SK-N-SH (cell line): ENCODE measurements around the gene CARD8. TPM values are rescaled to one million over a fixed set of nuclear protein-coding genes. Genes with fewer than 3 reads are reported as not detected.
A peak's percentile ranks its signal among the peaks of the same experiment; 100 is the strongest.

ENCODE experiments used
- CTCF ChIA-PET: fragments of 300-600, 350-600 bp; formaldehyde crosslinking; extraction: SDS; loops from one replicate; lab custom pipeline; 2021; lab: Yijun Ruan, JAX
- POLR2A ChIA-PET: fragments of 350-600 bp; sonication (Branson Sonifier 250); formaldehyde crosslinking; extraction: SDS; loops from one replicate; lab custom pipeline; 2020; ENCODE audit warnings: antibody characterized with exemption, inconsistent platforms; lab: Yijun Ruan, JAX
- DNase-seq: peaks from one replicate; pipeline ENCODE4 v3.0.0; 2012
- H2AFZ ChIP-seq: fragments of 200-600 bp; sonication (generic); 2 replicates; pipeline ENCODE4 v1.8.1; 2016; ENCODE audit warnings: antibody characterized with exemption, mild to moderate bottlenecking, low read depth
- H3F3A ChIP-seq: fragments of 200-600 bp; sonication (generic); replicated peaks from 2 replicates; pipeline ENCODE3; 2016; ENCODE audit warnings: antibody characterized with exemption, mild to moderate bottlenecking; ENCODE audit not compliant: insufficient read depth
- H3K27ac ChIP-seq, 2 experiments: fragments of 200-500 bp in 1 of 2; fragments of 200-600 bp in 1 of 2; sonication (Bioruptor generic) in 1 of 2; sonication (generic), shearing (Covaris generic) in 1 of 2; 2 replicates each; pipeline versions ENCODE4 v1.5.1 to v1.6.1; 2014 to 2016; ENCODE audit warnings: low read depth in 2 of 2, inconsistent platforms in 1 of 2, low read length in 1 of 2, mild to moderate bottlenecking in 1 of 2, mixed read lengths in 1 of 2
- H3K27me3 ChIP-seq: fragments of 200-600 bp; sonication (generic), shearing (Covaris generic); 2 replicates; pipeline ENCODE4 v1.6.1; 2016; ENCODE audit warnings: mixed run types; ENCODE audit not compliant: insufficient read depth
- H3K36me3 ChIP-seq, 2 experiments: fragments of 200-500 bp in 1 of 2; fragments of 200-600 bp in 1 of 2; sonication (Bioruptor generic) in 1 of 2; sonication (generic) in 1 of 2; replicated peaks in 1 of 2; 2 replicates each; pipeline versions ENCODE3 to v1.5.1; 2014 to 2016; ENCODE audit warnings: low read length in 1 of 2, mild to moderate bottlenecking in 1 of 2; ENCODE audit not compliant: insufficient read depth in 2 of 2, control insufficient read depth in 1 of 2
- H3K4me1 ChIP-seq, 2 experiments: fragments of 200-500 bp in 1 of 2; fragments of 200-600 bp in 1 of 2; sonication (Bioruptor generic) in 1 of 2; sonication (generic), shearing (Covaris generic) in 1 of 2; 2 replicates each; pipeline versions ENCODE4 v1.5.1 to v1.6.1; 2014 to 2016; ENCODE audit warnings: low read depth in 1 of 2, low read length in 1 of 2, mixed run types in 1 of 2; ENCODE audit not compliant: insufficient read depth in 2 of 2, control insufficient read depth in 1 of 2
- H3K4me2 ChIP-seq: fragments of 200-600 bp; sonication (generic), shearing (Covaris generic); 2 replicates; pipeline ENCODE4 v1.6.1; 2017; ENCODE audit warnings: mixed run types
- H3K4me3 ChIP-seq, 2 experiments: fragments of 200-500 bp in 1 of 2; fragments of 200-600 bp in 1 of 2; sonication (Bioruptor generic) in 1 of 2; sonication (generic), shearing (Covaris generic) in 1 of 2; 2 replicates each; pipeline versions ENCODE4 v1.5.1 to v1.8.1; 2014 to 2016; ENCODE audit warnings: low read depth in 2 of 2, inconsistent platforms in 1 of 2, low read length in 1 of 2, mild to moderate bottlenecking in 1 of 2, mixed read lengths in 1 of 2, moderate library complexity in 1 of 2
- H3K79me2 ChIP-seq: fragments of 200-600 bp; sonication (generic); 2 replicates; pipeline ENCODE4 v1.8.1; 2017; ENCODE audit warnings: mild to moderate bottlenecking; ENCODE audit not compliant: insufficient read depth
- H3K9ac ChIP-seq: fragments of 200-600 bp; sonication (generic); 2 replicates; pipeline ENCODE4 v1.6.1; 2017; ENCODE audit warnings: mixed run types
- H3K9me2 ChIP-seq: fragments of 200-600 bp; sonication (generic); 2 replicates; pipeline ENCODE4 v1.6.1; 2017; ENCODE audit warnings: mixed run types
- H3K9me3 ChIP-seq: fragments of 200-600 bp; sonication (generic); 2 replicates; pipeline ENCODE4 v1.6.1; 2017; ENCODE audit warnings: mixed run types, mild to moderate bottlenecking, moderate library complexity
- H4K20me1 ChIP-seq: fragments of 200-600 bp; sonication (generic); 2 replicates; pipeline ENCODE4 v1.6.1; 2017; ENCODE audit warnings: mild to moderate bottlenecking, mixed run types; ENCODE audit not compliant: insufficient read depth
- EP300 ChIP-seq, 2 experiments: IDR thresholded peaks; 2 replicates each; pipeline versions ENCODE4 v1.4.0 to v1.6.1; 2012; ENCODE audit warnings: borderline replicate concordance in 1 of 2, low read depth in 1 of 2, low read length in 1 of 2
- IRF3 ChIP-seq: fragments of 150-350 bp; IDR thresholded peaks from 2 replicates; pipeline ENCODE4 v1.6.1; 2016; ENCODE audit warnings: mild to moderate bottlenecking, low read depth, low read length
- JUND ChIP-seq: IDR thresholded peaks from 2 replicates; pipeline ENCODE4 v1.4.0; 2012
- MAX ChIP-seq: IDR thresholded peaks from 2 replicates; pipeline ENCODE4 v1.4.0; 2012; ENCODE audit warnings: low read depth
- MEF2A ChIP-seq: IDR thresholded peaks from 2 replicates; pipeline ENCODE4 v1.4.0; 2012; ENCODE audit warnings: low read depth, borderline replicate concordance
- MXI1 ChIP-seq: IDR thresholded peaks from 2 replicates; pipeline ENCODE4 v1.6.1; 2012; ENCODE audit warnings: mild to moderate bottlenecking, low read depth, low read length, improper control_type of control experiment
- RAD21 ChIP-seq: IDR thresholded peaks from 2 replicates; pipeline ENCODE4 v1.6.1; 2012; ENCODE audit warnings: mild to moderate bottlenecking, low read length
- TCF12 ChIP-seq: IDR thresholded peaks from 2 replicates; pipeline ENCODE4 v1.4.0; 2012
- YY1 ChIP-seq: IDR thresholded peaks from 2 replicates; pipeline ENCODE4 v1.4.0; 2012; ENCODE audit warnings: low read depth, mild to moderate bottlenecking
- WGBS: methylation state at CpG from one replicate; pipeline ENCODE4 v1.1.6; 2017; ENCODE audit warnings: low lambda C conversion rate; 5-methylcytosine and 5-hydroxymethylcytosine counted together
- polyA plus RNA-seq, 3 experiments: library from polyadenylated mRNA; depleted of rRNA; stranded (reverse); fragments of >200 nt; gene quantifications; 2 replicates each; pipeline ENCODE4 v1.2.3, GENCODE V29; 2012
- TF ChIP-seq, protein P1 (sequence below): IDR thresholded peaks from 2 replicates; pipeline ENCODE4; 2012
- TF ChIP-seq, protein P2 (sequence below): fragments of 150-350 bp; IDR thresholded peaks from 2 replicates; pipeline ENCODE4 v1.6.1; 2017; ENCODE audit warnings: antibody characterized with exemption, low read length, low read depth, borderline replicate concordance
- TF ChIP-seq, protein P3 (sequence below): IDR thresholded peaks from 2 replicates; pipeline ENCODE4 v1.6.1; 2012; ENCODE audit warnings: mild to moderate bottlenecking, low read depth, low read length, moderate library complexity

Gene CARD8
- polyA plus RNA-seq, 1 of the 3 experiments (the other 2 are of a cell fraction): 16.4 TPM

GRCh38 chr19:48284896-48285295 lies 29.2 kb upstream of the CARD8 start:
- H3K9me3 ChIP-seq: no peaks in the 10 kb centered on the region
- no peak for TF ChIP-seq RAD21
- no peak for TF ChIP-seq JUND
- TF ChIP-seq, protein P1, sequence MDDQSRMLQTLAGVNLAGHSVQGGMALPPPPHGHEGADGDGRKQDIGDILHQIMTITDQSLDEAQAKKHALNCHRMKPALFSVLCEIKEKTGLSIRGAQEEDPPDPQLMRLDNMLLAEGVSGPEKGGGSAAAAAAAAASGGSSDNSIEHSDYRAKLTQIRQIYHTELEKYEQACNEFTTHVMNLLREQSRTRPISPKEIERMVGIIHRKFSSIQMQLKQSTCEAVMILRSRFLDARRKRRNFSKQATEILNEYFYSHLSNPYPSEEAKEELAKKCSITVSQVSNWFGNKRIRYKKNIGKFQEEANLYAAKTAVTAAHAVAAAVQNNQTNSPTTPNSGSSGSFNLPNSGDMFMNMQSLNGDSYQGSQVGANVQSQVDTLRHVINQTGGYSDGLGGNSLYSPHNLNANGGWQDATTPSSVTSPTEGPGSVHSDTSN: no peak
- TF ChIP-seq, protein P2, sequence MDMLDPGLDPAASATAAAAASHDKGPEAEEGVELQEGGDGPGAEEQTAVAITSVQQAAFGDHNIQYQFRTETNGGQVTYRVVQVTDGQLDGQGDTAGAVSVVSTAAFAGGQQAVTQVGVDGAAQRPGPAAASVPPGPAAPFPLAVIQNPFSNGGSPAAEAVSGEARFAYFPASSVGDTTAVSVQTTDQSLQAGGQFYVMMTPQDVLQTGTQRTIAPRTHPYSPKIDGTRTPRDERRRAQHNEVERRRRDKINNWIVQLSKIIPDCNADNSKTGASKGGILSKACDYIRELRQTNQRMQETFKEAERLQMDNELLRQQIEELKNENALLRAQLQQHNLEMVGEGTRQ: no peak
- TF ChIP-seq YY1: no peak
- no peak for TF ChIP-seq MEF2A
- TF ChIP-seq MAX: no peak
- TF ChIP-seq, protein P3, sequence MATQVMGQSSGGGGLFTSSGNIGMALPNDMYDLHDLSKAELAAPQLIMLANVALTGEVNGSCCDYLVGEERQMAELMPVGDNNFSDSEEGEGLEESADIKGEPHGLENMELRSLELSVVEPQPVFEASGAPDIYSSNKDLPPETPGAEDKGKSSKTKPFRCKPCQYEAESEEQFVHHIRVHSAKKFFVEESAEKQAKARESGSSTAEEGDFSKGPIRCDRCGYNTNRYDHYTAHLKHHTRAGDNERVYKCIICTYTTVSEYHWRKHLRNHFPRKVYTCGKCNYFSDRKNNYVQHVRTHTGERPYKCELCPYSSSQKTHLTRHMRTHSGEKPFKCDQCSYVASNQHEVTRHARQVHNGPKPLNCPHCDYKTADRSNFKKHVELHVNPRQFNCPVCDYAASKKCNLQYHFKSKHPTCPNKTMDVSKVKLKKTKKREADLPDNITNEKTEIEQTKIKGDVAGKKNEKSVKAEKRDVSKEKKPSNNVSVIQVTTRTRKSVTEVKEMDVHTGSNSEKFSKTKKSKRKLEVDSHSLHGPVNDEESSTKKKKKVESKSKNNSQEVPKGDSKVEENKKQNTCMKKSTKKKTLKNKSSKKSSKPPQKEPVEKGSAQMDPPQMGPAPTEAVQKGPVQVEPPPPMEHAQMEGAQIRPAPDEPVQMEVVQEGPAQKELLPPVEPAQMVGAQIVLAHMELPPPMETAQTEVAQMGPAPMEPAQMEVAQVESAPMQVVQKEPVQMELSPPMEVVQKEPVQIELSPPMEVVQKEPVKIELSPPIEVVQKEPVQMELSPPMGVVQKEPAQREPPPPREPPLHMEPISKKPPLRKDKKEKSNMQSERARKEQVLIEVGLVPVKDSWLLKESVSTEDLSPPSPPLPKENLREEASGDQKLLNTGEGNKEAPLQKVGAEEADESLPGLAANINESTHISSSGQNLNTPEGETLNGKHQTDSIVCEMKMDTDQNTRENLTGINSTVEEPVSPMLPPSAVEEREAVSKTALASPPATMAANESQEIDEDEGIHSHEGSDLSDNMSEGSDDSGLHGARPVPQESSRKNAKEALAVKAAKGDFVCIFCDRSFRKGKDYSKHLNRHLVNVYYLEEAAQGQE: no peak
- no peak for TF ChIP-seq IRF3
- no peak for TF ChIP-seq MXI1
- TF ChIP-seq EP300 (IDR thresholded peaks at IDR 0.05; ENCODE audit: borderline replicate concordance in 1 of 2, low read depth in 1 of 2, low read length in 1 of 2): no peak
- TF ChIP-seq TCF12: no peak
- H3K36me3 ChIP-seq: peaks cover 2 to 7% of the 10 kb centered on the region in 2 experiments
- DNase-seq: no peak
- 91% methylated on average over 4 of the region's 4 CpGs for WGBS
- H4K20me1 ChIP-seq: no peaks in the 10 kb centered on the region
- CTCF ChIA-PET: interaction anchor here (1.2 kb wide), 1 partner anchor 14 kb away, joined by 4 read pairs; no protein-coding TSS in a partner anchor
- H3K9me2 ChIP-seq: no peaks in the 10 kb centered on the region
- no peaks in the 10 kb centered on the region for H3K27me3 ChIP-seq
- H2AFZ ChIP-seq: no peak overlapping the region
- peak overlapping the region in 1 of 2 experiments; percentile 49; a peak in 2 of 4 replicates for H3K27ac ChIP-seq
- H3K4me2 ChIP-seq: no peak overlapping the region
- POLR2A ChIA-PET: no interaction called here
- H3K79me2 ChIP-seq: no peaks in the 10 kb centered on the region
- peaks cover 5% of the 10 kb centered on the region for H3F3A ChIP-seq
- H3K4me3 ChIP-seq: no peak overlapping the region
- no peak overlapping the region for H3K9ac ChIP-seq
- H3K4me1 ChIP-seq: no peaks in the 10 kb centered on the region
